SK-N-SH treated with all-trans-retinoic acid at 6 μM for 48 hours (cell line): Measurements from ENCODE around the gene DPP6.
A peak's percentile ranks its signal among the peaks of the same experiment; 100 is the strongest.

Experiments used
- ATAC-seq: fragments of 200-7000 bp; cut with Tn5 transposase; 3 replicates; pipeline ENCODE4 v1.9.1; 2020; ENCODE audit warnings: mild to moderate bottlenecking, moderate library complexity
- BACH2 ChIP-seq: fragments of 250-450 bp; sonication (Bioruptor Pico); IDR thresholded peaks from 2 replicates; pipeline ENCODE4 v1.9.0; 2021; ENCODE audit warnings: mild to moderate bottlenecking, borderline replicate concordance
- CSDC2 ChIP-seq: fragments of 250-450 bp; sonication (Bioruptor Pico); IDR thresholded peaks from 2 replicates; pipeline ENCODE4 v1.5.0; 2020; ENCODE audit warnings: mild to moderate bottlenecking, moderate library complexity
- GLIS3 ChIP-seq: fragments of 250-450 bp; sonication (Bioruptor Pico); IDR thresholded peaks from 2 replicates; pipeline ENCODE4 v1.5.0; 2020; ENCODE audit warnings: mild to moderate bottlenecking, moderate library complexity
- ISL1 ChIP-seq: fragments of 250-450 bp; sonication (Bioruptor Pico); IDR thresholded peaks from 2 replicates; pipeline ENCODE4 v2.1.2; 2022; ENCODE audit warnings: mild to moderate bottlenecking, moderate library complexity
- OSR1 ChIP-seq: fragments of 250-450 bp; sonication (Bioruptor Pico); IDR thresholded peaks from 2 replicates; pipeline ENCODE4 v1.8.0; 2022; ENCODE audit warnings: moderate library complexity, mild to moderate bottlenecking, inconsistent platforms
- PPARA ChIP-seq: fragments of 250-450 bp; sonication (Bioruptor Pico); IDR thresholded peaks from 2 replicates; pipeline ENCODE4 v1.5.0; 2020; ENCODE audit warnings: mild to moderate bottlenecking, borderline replicate concordance
- RARB ChIP-seq: fragments of 250-450 bp; sonication (Bioruptor Pico); IDR thresholded peaks from 2 replicates; pipeline ENCODE4 v1.8.0; 2021; ENCODE audit warnings: mild to moderate bottlenecking, moderate library complexity
- SNAI2 ChIP-seq: fragments of 250-450 bp; sonication (Bioruptor Pico); IDR thresholded peaks from 2 replicates; pipeline ENCODE4 v1.5.0; 2020; ENCODE audit warnings: mild to moderate bottlenecking, moderate library complexity
- TCF4 ChIP-seq: fragments of 250-450 bp; sonication (Bioruptor Pico); IDR thresholded peaks from 2 replicates; pipeline ENCODE4 v1.8.0; 2021; ENCODE audit warnings: mild to moderate bottlenecking, moderate library complexity, borderline replicate concordance
- ZC3H10 ChIP-seq: fragments of 250-450 bp; sonication (Bioruptor Pico); IDR thresholded peaks from 2 replicates; pipeline ENCODE4 v1.5.1; 2021; ENCODE audit warnings: mild to moderate bottlenecking, moderate library complexity
- ZFP3 ChIP-seq: fragments of 250-450 bp; sonication (Bioruptor Pico); IDR thresholded peaks from 2 replicates; pipeline ENCODE4 v1.5.0; 2020; ENCODE audit warnings: mild to moderate bottlenecking, moderate library complexity
- ZFP30 ChIP-seq: fragments of 450-650 bp; formaldehyde crosslinking; IDR thresholded peaks from 2 replicates; pipeline ENCODE4 v1.5.0; 2022; ENCODE audit warnings: mild to moderate bottlenecking, moderate library complexity
- ZNF565 ChIP-seq: fragments of 450-650 bp; formaldehyde crosslinking; conservative IDR thresholded peaks from 2 replicates; pipeline ENCODE4 v1.5.0; 2020; ENCODE audit warnings: low read depth, mild to moderate bottlenecking, moderate library complexity
- ZNF70 ChIP-seq: fragments of 450-650 bp; formaldehyde crosslinking; IDR thresholded peaks from 2 replicates; pipeline ENCODE4 v1.5.0; 2020; ENCODE audit warnings: mild to moderate bottlenecking, moderate library complexity
- ZNF8 ChIP-seq: fragments of 450-650 bp; formaldehyde crosslinking; IDR thresholded peaks from 2 replicates; pipeline ENCODE4 v1.5.0; 2020; ENCODE audit warnings: mild to moderate bottlenecking, moderate library complexity
- TF ChIP-seq, protein P1 (sequence below): fragments of 250-450 bp; sonication (Bioruptor Pico); IDR thresholded peaks from 2 replicates; pipeline ENCODE4 v1.8.0; 2021; ENCODE audit warnings: low read depth, mild to moderate bottlenecking, moderate library complexity, borderline replicate concordance
- TF ChIP-seq, protein P2 (sequence below): fragments of 250-450 bp; sonication (Bioruptor Pico); IDR thresholded peaks from 2 replicates; pipeline ENCODE4 v1.5.0; 2020; ENCODE audit warnings: mild to moderate bottlenecking, moderate library complexity
- TF ChIP-seq, protein P3 (sequence below): fragments of 250-450 bp; sonication (Bioruptor Pico); IDR thresholded peaks from 2 replicates; pipeline ENCODE4 v1.8.0; 2020; ENCODE audit warnings: mild to moderate bottlenecking, moderate library complexity, borderline replicate concordance
- TF ChIP-seq, protein P4 (sequence below): fragments of 250-450 bp; sonication (Bioruptor Pico); IDR thresholded peaks from 2 replicates; pipeline ENCODE4 v1.5.1; 2021; ENCODE audit warnings: mild to moderate bottlenecking, moderate library complexity
- TF ChIP-seq, protein P5 (sequence below): fragments of 250-450 bp; sonication (Bioruptor Pico); IDR thresholded peaks from 2 replicates; pipeline ENCODE4 v1.5.1; 2020; ENCODE audit warnings: low read depth, mild to moderate bottlenecking, moderate library complexity

Gene DPP6

GRCh38 chr7:154927624-154928125 is 875.5 kb downstream of the DPP6 start:
- 0 out of 2 replicates have a peak, but pooled peaks have one; percentile 47 for TF ChIP-seq CSDC2 (CRISPR knock-in tag)
- no peak for TF ChIP-seq ISL1 (CRISPR knock-in tag)
- peak; percentile 87 for ATAC-seq

- TF ChIP-seq ZNF565 (CRISPR knock-in tag) (no peak), PPARA (CRISPR knock-in tag) (no peak), OSR1 (no peak), RARB (CRISPR knock-in tag) (no peak), ZC3H10 (CRISPR knock-in tag) (no peak), BACH2 (CRISPR knock-in tag) (no peak), ZFP3 (CRISPR knock-in tag) (no peak), ZFP30 (CRISPR knock-in tag) (no peak), TCF4 (CRISPR knock-in tag) (no peak), ZNF8 (CRISPR knock-in tag) (no peak), SNAI2 (CRISPR knock-in tag) (no peak), CSDC2 (CRISPR knock-in tag) (no peak), ISL1 (CRISPR knock-in tag) (no peak)
- TF ChIP-seq, protein P1, sequence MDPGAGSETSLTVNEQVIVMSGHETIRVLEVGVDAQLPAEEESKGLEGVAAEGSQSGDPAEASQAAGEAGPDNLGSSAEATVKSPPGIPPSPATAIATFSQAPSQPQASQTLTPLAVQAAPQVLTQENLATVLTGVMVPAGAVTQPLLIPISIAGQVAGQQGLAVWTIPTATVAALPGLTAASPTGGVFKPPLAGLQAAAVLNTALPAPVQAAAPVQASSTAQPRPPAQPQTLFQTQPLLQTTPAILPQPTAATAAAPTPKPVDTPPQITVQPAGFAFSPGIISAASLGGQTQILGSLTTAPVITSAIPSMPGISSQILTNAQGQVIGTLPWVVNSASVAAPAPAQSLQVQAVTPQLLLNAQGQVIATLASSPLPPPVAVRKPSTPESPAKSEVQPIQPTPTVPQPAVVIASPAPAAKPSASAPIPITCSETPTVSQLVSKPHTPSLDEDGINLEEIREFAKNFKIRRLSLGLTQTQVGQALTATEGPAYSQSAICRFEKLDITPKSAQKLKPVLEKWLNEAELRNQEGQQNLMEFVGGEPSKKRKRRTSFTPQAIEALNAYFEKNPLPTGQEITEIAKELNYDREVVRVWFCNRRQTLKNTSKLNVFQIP (CRISPR knock-in tag), result no peak
- TF ChIP-seq, protein P2, sequence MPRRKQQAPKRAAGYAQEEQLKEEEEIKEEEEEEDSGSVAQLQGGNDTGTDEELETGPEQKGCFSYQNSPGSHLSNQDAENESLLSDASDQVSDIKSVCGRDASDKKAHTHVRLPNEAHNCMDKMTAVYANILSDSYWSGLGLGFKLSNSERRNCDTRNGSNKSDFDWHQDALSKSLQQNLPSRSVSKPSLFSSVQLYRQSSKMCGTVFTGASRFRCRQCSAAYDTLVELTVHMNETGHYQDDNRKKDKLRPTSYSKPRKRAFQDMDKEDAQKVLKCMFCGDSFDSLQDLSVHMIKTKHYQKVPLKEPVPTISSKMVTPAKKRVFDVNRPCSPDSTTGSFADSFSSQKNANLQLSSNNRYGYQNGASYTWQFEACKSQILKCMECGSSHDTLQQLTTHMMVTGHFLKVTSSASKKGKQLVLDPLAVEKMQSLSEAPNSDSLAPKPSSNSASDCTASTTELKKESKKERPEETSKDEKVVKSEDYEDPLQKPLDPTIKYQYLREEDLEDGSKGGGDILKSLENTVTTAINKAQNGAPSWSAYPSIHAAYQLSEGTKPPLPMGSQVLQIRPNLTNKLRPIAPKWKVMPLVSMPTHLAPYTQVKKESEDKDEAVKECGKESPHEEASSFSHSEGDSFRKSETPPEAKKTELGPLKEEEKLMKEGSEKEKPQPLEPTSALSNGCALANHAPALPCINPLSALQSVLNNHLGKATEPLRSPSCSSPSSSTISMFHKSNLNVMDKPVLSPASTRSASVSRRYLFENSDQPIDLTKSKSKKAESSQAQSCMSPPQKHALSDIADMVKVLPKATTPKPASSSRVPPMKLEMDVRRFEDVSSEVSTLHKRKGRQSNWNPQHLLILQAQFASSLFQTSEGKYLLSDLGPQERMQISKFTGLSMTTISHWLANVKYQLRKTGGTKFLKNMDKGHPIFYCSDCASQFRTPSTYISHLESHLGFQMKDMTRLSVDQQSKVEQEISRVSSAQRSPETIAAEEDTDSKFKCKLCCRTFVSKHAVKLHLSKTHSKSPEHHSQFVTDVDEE (CRISPR knock-in tag), result no peak
- TF ChIP-seq, protein P3, sequence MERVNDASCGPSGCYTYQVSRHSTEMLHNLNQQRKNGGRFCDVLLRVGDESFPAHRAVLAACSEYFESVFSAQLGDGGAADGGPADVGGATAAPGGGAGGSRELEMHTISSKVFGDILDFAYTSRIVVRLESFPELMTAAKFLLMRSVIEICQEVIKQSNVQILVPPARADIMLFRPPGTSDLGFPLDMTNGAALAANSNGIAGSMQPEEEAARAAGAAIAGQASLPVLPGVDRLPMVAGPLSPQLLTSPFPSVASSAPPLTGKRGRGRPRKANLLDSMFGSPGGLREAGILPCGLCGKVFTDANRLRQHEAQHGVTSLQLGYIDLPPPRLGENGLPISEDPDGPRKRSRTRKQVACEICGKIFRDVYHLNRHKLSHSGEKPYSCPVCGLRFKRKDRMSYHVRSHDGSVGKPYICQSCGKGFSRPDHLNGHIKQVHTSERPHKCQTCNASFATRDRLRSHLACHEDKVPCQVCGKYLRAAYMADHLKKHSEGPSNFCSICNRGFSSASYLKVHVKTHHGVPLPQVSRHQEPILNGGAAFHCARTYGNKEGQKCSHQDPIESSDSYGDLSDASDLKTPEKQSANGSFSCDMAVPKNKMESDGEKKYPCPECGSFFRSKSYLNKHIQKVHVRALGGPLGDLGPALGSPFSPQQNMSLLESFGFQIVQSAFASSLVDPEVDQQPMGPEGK (CRISPR knock-in tag), result no peak
- TF ChIP-seq, protein P4, sequence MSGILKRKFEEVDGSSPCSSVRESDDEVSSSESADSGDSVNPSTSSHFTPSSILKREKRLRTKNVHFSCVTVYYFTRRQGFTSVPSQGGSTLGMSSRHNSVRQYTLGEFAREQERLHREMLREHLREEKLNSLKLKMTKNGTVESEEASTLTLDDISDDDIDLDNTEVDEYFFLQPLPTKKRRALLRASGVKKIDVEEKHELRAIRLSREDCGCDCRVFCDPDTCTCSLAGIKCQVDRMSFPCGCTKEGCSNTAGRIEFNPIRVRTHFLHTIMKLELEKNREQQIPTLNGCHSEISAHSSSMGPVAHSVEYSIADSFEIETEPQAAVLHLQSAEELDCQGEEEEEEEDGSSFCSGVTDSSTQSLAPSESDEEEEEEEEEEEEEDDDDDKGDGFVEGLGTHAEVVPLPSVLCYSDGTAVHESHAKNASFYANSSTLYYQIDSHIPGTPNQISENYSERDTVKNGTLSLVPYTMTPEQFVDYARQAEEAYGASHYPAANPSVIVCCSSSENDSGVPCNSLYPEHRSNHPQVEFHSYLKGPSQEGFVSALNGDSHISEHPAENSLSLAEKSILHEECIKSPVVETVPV (CRISPR knock-in tag), result no peak
- peak; percentile 90 for ATAC-seq
These were observed 876.2 kb downstream of the DPP6 start for GRCh38 chr7:154928136-154929005.

DNA sequence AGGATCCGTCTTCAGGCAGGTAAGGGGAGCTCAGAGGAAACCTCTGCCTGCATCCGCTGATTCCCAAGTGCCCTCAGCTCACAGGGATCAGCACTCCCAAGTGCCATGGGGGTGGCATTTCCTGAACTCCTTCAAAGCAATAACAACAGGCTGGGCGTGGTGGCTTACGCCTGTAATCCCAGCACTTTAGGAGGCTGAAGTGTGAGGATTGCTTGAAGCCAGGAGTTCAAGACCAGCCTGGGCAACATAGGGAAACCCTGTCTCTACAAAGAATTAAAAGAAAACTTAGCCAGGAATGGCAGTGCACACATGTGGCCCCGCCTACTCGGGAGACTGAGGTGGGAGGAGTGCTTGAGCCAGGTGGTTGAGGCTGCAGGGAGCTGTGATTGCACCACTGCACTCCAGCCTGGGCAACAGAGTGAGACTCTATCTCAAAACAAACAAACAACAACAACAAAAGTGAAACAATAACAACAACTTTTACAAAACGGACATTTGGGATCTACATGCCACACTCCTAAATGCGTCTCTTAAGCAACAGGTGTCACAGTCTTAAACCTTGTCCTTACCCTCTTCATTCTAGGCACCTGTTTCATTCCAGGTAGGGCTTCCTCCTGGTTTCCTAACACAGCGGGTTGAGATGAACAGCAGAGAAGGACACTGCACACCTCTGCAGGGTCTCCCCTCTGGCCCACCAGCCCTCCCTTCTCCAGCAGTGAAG is 877.0 kb downstream of the DPP6 start:
- TF ChIP-seq, protein P5, sequence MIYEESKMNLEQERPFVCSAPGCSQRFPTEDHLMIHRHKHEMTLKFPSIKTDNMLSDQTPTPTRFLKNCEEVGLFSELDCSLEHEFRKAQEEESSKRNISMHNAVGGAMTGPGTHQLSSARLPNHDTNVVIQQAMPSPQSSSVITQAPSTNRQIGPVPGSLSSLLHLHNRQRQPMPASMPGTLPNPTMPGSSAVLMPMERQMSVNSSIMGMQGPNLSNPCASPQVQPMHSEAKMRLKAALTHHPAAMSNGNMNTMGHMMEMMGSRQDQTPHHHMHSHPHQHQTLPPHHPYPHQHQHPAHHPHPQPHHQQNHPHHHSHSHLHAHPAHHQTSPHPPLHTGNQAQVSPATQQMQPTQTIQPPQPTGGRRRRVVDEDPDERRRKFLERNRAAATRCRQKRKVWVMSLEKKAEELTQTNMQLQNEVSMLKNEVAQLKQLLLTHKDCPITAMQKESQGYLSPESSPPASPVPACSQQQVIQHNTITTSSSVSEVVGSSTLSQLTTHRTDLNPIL (CRISPR knock-in tag), result no peak
- TF ChIP-seq GLIS3 (CRISPR knock-in tag) (no peak), ZNF70 (CRISPR knock-in tag) (no peak)
- no peak; the same call in 2 of the 3 replicates for ATAC-seq
